Neural cell (in vitro differentiated cells): ENCODE results near the gene TFDP1.

Experiments
- CTCF ChIP-seq: fragments of 450-650 bp; IDR thresholded peaks from 2 replicates; pipeline ENCODE4 v1.5.1; 2014; ENCODE audit warnings: antibody characterized with exemption, mild to moderate bottlenecking, moderate library complexity; ENCODE audit not compliant: poor library complexity, severe bottlenecking
- EP300 ChIP-seq: fragments of 450-650 bp; conservative IDR thresholded peaks from 2 replicates; pipeline ENCODE4 v1.6.1; 2014; ENCODE audit warnings: antibody characterized with exemption, mild to moderate bottlenecking, moderate library complexity; ENCODE audit not compliant: poor library complexity, severe bottlenecking
- EZH2 ChIP-seq: fragments of 200-600, 300-800 bp; shearing (Covaris generic), sonication (generic); IDR thresholded peaks from 2 replicates; pipeline ENCODE4 v1.6.1; 2014; ENCODE audit warnings: antibody characterized with exemption, low read length, borderline replicate concordance, mild to moderate bottlenecking; ENCODE audit not compliant: insufficient read depth, poor library complexity, severe bottlenecking
- POLR2AphosphoS5 ChIP-seq: IDR thresholded peaks from 2 replicates; pipeline ENCODE4 v1.6.1; 2012
- RAD21 ChIP-seq: fragments of 450-650 bp; conservative IDR thresholded peaks from 2 replicates; pipeline ENCODE4 v1.6.1; 2014; ENCODE audit warnings: antibody characterized with exemption, mild to moderate bottlenecking, moderate library complexity
- TF ChIP-seq, protein P1 (sequence below): IDR thresholded peaks from 2 replicates; pipeline ENCODE4 v1.6.1; 2012; ENCODE audit warnings: borderline replicate concordance

GRCh38 chr13:113548171-113548641 is 36.3 kb upstream of the TFDP1 start:
- TF ChIP-seq EP300 (no peak), CTCF (no peak), EZH2 (no peak), RAD21 (no peak), POLR2AphosphoS5 (no peak)
- TF ChIP-seq, protein P1, sequence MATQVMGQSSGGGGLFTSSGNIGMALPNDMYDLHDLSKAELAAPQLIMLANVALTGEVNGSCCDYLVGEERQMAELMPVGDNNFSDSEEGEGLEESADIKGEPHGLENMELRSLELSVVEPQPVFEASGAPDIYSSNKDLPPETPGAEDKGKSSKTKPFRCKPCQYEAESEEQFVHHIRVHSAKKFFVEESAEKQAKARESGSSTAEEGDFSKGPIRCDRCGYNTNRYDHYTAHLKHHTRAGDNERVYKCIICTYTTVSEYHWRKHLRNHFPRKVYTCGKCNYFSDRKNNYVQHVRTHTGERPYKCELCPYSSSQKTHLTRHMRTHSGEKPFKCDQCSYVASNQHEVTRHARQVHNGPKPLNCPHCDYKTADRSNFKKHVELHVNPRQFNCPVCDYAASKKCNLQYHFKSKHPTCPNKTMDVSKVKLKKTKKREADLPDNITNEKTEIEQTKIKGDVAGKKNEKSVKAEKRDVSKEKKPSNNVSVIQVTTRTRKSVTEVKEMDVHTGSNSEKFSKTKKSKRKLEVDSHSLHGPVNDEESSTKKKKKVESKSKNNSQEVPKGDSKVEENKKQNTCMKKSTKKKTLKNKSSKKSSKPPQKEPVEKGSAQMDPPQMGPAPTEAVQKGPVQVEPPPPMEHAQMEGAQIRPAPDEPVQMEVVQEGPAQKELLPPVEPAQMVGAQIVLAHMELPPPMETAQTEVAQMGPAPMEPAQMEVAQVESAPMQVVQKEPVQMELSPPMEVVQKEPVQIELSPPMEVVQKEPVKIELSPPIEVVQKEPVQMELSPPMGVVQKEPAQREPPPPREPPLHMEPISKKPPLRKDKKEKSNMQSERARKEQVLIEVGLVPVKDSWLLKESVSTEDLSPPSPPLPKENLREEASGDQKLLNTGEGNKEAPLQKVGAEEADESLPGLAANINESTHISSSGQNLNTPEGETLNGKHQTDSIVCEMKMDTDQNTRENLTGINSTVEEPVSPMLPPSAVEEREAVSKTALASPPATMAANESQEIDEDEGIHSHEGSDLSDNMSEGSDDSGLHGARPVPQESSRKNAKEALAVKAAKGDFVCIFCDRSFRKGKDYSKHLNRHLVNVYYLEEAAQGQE = no peak
